ENCODE measurements around the gene LTBP1. TPM values are rescaled to one million over a fixed set of nuclear protein-coding genes. Genes with fewer than 3 reads are reported as not detected.

The LTBP1 gene
- polyA plus RNA-seq, 1 donor (not counting 4 experiments of a cell fraction or from before 2014, with no cell fraction given), result 9.2 TPM

DNA sequence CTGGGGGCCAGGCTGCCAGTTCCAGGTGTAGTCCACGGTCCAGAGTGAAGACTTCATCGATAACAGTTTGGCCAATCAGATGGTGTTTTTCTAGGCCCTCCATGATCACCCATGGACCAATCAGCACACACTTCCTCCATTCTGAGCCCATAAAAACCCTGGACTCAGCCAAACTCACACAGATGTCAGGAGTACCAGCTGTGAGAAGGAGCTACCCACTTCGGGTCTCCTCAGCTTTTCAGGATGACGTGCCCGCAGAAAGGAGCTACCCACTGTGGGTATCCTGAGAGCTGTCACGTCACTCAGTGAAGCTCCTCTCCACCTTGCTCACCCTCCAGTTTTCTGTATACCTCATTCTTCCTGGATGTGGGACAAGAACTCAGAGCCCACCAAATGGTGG lies 319.7 kb downstream of the LTBP1 start:
- DNase-seq (ENCODE audit: low read depth, low spot score) (no peak), FAIRE-seq (no peak)
- Histone ChIP-seq H3K4me3 (ENCODE audit: control insufficient read depth in 2 of 3, extremely low read depth in 1 of 3, insufficient read depth in 2 of 3, low read depth in 1 of 3, low read length in 3 of 3) (no peak overlapping the region), H3K4me2 (ENCODE audit: control insufficient read depth, extremely low read depth, insufficient read depth, low read depth, low read length) (no peak overlapping the region), H3K27ac (ENCODE audit: control insufficient read depth, insufficient read depth, low read length) (no peak overlapping the region), H4K20me1 (ENCODE audit: control insufficient read depth, extremely low read depth, insufficient read depth, low read length) (no peaks in the 10 kb centered on the region), H3K4me1 (ENCODE audit: control insufficient read depth, extremely low read depth, insufficient read depth, low read length) (no peaks in the 10 kb centered on the region), H3K36me3 (ENCODE audit: control insufficient read depth in 2 of 2, extremely low read depth in 1 of 2, insufficient read depth in 2 of 2, low read length in 2 of 2) (no peaks in the 10 kb centered on the region), H3K9me3 (ENCODE audit: control insufficient read depth, low read depth, low read length) (peaks cover 4% of the 10 kb centered on the region), H2AFZ (ENCODE audit: control insufficient read depth, low read length) (no peak overlapping the region), H3K79me2 (ENCODE audit: control insufficient read depth, insufficient read depth, low read length) (no peaks in the 10 kb centered on the region), H3K9me1 (ENCODE audit: control insufficient read depth, extremely low read depth, insufficient read depth, low read length) (no peaks in the 10 kb centered on the region), H3K27me3 (ENCODE audit: control insufficient read depth, extremely low read depth, insufficient read depth, low read length) (no peaks in the 10 kb centered on the region), H3K9ac (ENCODE audit: control insufficient read depth, extremely low read depth, insufficient read depth, low read length) (no peak overlapping the region)
- TF ChIP-seq EZH2 (IDR thresholded peaks at IDR 0.05; ENCODE audit: low read length) (no peak), CTCF (optimal IDR thresholded peaks at IDR 0.05 in 1 of 3, IDR thresholded peaks at IDR 0.05 in 1 of 3, conservative IDR thresholded peaks at IDR 0.05 in 1 of 3; ENCODE audit: extremely low read depth in 1 of 3, insufficient read depth in 2 of 3, low read length in 3 of 3) (no peak)
- dilution Hi-C loops (cut with MboI; ENCODE audit: extremely low pct_ligation_motif_present, low sequenced_read_pairs), result no loop called here

DNA sequence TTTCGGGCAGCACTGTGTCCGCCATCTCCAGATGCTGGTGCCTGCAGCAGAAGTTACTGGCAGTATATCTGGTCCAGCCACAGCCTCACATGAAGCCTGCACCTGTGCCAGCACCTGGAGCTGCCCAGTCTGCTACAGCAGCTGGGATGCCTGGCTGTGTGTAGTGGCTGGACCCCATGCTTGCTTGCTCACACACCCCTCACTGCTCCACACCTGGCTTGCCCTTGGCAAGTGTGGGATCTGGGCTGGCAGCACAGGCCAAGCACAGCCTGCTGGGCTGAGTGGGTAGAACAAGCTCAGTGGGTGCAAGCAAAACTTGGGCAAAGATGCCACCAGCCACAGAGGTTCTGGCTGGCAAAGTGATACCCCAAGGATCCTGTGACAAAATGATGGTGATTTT lies 320.3 kb downstream of the LTBP1 start:
- no peak overlapping the region for H3K9ac ChIP-seq (ENCODE audit: control insufficient read depth, extremely low read depth, insufficient read depth, low read length)
- FAIRE-seq (no peak), DNase-seq (ENCODE audit: low read depth, low spot score) (no peak)
- no peaks in the 10 kb centered on the region for H3K27me3 ChIP-seq (ENCODE audit: control insufficient read depth, extremely low read depth, insufficient read depth, low read length)
- H3K27ac ChIP-seq (ENCODE audit: control insufficient read depth, insufficient read depth, low read length), result no peak overlapping the region
- no peaks in the 10 kb centered on the region for H3K79me2 ChIP-seq (ENCODE audit: control insufficient read depth, insufficient read depth, low read length)
- dilution Hi-C loops (cut with MboI; ENCODE audit: extremely low pct_ligation_motif_present, low sequenced_read_pairs), result no loop called here
- no peaks in the 10 kb centered on the region for H3K4me1 ChIP-seq (ENCODE audit: control insufficient read depth, extremely low read depth, insufficient read depth, low read length)
- TF ChIP-seq CTCF (optimal IDR thresholded peaks at IDR 0.05 in 1 of 3, IDR thresholded peaks at IDR 0.05 in 1 of 3, conservative IDR thresholded peaks at IDR 0.05 in 1 of 3; ENCODE audit: extremely low read depth in 1 of 3, insufficient read depth in 2 of 3, low read length in 3 of 3) (no peak), EZH2 (IDR thresholded peaks at IDR 0.05; ENCODE audit: low read length) (no peak)
- H3K9me1 ChIP-seq (ENCODE audit: control insufficient read depth, extremely low read depth, insufficient read depth, low read length), result no peaks in the 10 kb centered on the region
- H3K4me2 ChIP-seq (ENCODE audit: control insufficient read depth, extremely low read depth, insufficient read depth, low read depth, low read length), result no peak overlapping the region
- no peak overlapping the region for H2AFZ ChIP-seq (ENCODE audit: control insufficient read depth, low read length)
- H3K9me3 ChIP-seq (ENCODE audit: control insufficient read depth, low read depth, low read length), result peaks cover 4% of the 10 kb centered on the region
- H4K20me1 ChIP-seq (ENCODE audit: control insufficient read depth, extremely low read depth, insufficient read depth, low read length), result no peaks in the 10 kb centered on the region
- no peak overlapping the region for H3K4me3 ChIP-seq (ENCODE audit: control insufficient read depth in 2 of 3, extremely low read depth in 1 of 3, insufficient read depth in 2 of 3, low read depth in 1 of 3, low read length in 3 of 3)
- no peaks in the 10 kb centered on the region for H3K36me3 ChIP-seq (ENCODE audit: control insufficient read depth in 2 of 2, extremely low read depth in 1 of 2, insufficient read depth in 2 of 2, low read length in 2 of 2)

Data from keratinocyte (primary cell).